ELF-1 (cell line): ENCODE data around the gene CCDC174.
"Not testable (repeated sequence)": the region's sequence is repeated elsewhere in the genome, so short reads cannot be mapped to it uniquely, and the experiment has no call there.

Source experiments
- DNase-seq: peaks from one replicate; pipeline ENCODE4 v3.0.0-alpha.2; 2016; ENCODE audit warnings: low read depth, low spot score

CCDC174 gene

GRCh38 chr3:14652360-14652907, 872 bp downstream of the CCDC174 start:
- DNase-seq = not testable (repeated sequence)

DNA sequence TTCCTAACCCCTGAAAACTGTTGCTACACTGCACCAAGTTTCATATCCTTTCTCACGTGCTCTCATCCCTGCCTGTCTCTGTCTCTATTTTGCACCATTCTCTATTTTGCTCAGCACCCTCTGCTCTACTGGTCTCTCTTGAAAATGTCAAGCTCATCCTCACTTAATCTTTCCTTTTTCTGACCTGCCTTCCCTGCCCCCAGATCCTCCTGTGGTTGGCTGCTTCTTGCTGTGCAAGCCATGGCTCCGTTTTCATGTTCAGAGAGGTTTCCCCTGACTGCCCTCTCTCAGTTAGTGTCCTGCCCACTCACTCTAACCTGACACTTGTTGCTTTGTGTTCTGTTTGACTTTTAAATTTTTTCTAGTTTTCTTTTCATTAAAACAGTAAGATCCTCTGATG, 6.0 kb downstream of the CCDC174 start:
- no peak for DNase-seq

- DNase-seq = peak; percentile 52
Observed at GRCh38 chr3:14658978-14659377, 7.4 kb downstream of the CCDC174 start.

DNA sequence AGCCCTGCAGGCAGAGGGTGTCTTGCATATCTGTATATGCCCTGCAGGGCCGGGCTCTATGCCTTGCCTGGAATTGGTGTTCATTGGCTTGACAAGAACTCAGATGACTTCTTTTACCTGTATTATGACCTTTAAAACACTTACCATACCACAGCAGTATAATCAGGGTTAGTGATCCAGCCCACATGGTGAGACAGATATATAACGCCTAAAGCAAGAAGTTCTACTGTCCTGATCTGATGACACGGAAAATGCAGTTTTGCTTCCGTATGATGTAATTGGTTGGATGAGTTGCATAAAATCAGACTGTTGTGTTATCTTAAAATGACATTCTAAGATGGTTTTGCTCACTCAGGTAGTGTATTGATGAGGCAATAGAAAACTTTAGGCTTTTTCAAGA, 9.4 kb downstream of the CCDC174 start:
- no peak for DNase-seq

DNA sequence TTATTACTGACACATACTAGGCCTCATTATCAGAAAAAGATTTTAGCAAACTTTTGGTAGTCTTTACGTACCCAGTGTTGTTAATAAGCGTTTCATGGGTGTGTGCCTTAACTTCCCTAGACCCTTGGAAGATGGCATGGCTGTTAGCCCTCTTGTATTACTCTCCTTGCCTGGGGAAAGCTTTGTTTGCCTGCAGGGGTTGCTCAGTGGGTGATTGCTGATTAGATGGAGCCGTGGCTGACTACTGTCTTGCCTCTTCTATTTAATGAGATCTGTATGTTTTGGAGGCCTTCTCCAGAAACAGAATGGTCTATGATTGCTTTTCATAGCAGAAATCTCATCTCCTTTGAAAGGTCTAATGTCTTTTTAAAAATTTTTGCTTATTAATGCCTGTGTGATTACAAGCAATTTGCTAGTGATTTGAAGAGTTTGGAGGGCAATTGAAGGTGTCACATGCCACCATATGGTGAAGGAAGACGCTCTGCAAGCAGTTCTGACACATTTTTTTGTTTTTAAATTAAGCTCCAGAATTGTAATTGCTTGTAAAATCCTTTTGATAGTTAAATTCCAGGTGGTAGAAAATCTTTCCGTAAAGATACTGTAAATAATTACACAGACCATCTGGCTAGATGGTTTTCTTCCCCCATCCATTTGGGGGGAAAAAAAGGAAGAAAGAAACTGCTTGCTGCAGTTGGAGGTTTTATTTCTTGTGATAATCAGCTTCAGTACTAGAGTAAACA, 12.0 kb downstream of the CCDC174 start:
- DNase-seq = no peak

DNA sequence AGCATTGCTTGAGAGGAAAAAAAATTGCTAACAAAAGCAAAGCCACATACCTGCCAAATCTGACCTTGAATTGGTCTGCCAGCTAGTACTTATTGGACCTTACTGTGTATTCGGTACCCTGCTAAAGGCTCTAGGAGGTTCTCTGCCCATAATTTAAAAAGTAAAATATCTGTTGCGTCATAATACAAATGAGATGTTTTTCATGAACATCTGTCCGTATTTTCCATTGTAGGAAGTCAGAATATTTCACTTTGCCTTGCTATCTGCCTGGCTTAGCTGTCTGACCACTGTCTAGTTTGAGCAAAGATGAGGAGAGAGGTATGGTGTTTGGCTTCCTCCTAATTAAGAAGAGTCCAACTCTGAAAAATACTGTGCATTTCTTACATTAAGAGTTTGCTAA, 12.6 kb downstream of the CCDC174 start:
- DNase-seq = no peak

DNA sequence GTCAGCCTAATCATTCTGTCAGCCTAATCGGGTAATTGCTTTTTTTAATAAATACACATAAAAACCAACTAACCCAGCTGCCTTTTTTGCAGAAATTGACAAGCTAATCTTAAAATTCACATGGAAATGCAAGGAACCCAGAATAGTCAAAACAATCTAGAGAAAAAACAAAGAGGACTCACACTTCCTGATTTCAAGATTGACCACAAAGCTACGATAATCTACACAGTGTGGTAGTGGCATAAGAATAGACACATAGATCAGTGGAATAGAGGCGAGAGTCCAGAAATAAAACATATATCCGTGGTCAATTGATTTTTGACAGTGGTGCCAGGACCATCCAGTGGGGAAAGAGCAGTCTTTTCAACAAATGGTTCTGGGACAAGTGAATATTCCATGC, 21.0 kb downstream of the CCDC174 start:
- no peak for DNase-seq

- DNase-seq = no peak
Observed at GRCh38 chr3:14674841-14675240, 23.3 kb downstream of the CCDC174 start, which contains the start of gene C3orf20. TSS of gene C3orf20 (plus strand) at chr3:14675141. CDS start at chr3:14682714, 7,573 bp downstream.

DNA sequence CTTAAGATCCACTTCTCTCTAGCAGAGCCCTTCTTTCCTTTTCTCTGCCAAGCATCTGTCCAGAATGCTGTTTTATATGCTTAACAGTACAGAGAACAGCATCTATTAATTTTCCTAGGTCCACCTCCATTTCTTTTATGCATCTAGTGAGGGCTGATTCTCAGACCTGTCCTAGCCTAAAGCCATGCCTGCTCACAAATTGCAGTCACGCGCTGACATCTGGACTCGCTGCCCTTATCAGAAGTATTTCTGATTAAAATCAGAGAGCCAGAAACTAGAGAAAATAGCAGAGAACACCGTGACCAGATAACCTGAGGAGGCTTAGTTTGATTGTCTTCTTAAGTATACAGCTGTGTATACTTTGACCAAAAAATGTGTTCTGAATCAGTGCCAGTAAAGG, 25.3 kb downstream of the CCDC174 start:
- no peak for DNase-seq

DNA sequence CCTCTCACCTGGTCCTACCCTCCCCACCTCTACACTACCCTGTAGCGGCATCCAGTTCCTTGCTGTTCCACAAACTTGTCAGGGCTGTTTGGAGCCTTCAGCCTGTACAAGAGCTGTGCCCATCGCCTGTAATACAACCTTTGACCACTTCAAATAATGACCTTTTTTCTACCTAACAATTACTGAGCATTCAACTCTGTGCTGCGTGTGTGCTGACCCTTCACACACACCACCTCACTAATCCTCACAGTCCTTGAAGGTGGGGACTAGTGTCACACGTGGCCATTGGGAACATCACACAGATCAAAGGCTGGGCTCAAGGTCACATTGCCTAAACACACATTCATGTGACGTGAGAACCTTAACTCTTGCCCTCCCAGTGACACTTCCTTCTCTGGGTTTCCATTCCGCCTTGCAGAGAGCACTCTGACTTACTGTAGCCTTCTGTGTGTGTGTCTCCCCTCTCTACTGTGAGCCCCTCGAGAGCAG, 26.5 kb downstream of the CCDC174 start:
- DNase-seq = no peak

GRCh38 chr3:14680115-14680514, 28.6 kb downstream of the CCDC174 start:
- DNase-seq = no peak

DNA sequence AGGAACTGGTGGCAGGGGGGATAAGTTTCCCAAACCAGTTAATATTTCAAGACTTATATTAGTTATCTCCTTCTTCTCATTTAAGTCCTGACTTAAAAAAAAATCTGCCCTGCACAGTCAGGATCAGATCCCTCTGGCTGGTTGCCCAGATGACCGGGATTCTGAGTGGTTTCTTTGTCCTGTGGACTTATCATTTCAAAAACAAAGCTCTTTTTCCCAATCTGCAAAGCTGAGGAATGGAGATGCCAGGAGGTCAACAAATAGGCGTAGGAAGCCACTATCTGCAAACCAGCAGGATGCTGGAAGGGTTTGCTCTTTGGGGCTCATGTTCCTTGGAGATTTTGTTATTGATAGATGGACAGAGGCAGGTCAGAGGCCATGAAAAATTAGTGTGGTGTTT, 29.2 kb downstream of the CCDC174 start:
- no peak for DNase-seq

GRCh38 chr3:14684447-14684846, 32.9 kb downstream of the CCDC174 start:
- DNase-seq = no peak

GRCh38 chr3:14685179-14685578, 33.6 kb downstream of the CCDC174 start:
- no peak for DNase-seq

- no peak for DNase-seq
Observed at GRCh38 chr3:14687360-14687759, 35.8 kb downstream of the CCDC174 start.

GRCh38 chr3:14688525-14688924, 37.0 kb downstream of the CCDC174 start:
- no peak for DNase-seq

DNA sequence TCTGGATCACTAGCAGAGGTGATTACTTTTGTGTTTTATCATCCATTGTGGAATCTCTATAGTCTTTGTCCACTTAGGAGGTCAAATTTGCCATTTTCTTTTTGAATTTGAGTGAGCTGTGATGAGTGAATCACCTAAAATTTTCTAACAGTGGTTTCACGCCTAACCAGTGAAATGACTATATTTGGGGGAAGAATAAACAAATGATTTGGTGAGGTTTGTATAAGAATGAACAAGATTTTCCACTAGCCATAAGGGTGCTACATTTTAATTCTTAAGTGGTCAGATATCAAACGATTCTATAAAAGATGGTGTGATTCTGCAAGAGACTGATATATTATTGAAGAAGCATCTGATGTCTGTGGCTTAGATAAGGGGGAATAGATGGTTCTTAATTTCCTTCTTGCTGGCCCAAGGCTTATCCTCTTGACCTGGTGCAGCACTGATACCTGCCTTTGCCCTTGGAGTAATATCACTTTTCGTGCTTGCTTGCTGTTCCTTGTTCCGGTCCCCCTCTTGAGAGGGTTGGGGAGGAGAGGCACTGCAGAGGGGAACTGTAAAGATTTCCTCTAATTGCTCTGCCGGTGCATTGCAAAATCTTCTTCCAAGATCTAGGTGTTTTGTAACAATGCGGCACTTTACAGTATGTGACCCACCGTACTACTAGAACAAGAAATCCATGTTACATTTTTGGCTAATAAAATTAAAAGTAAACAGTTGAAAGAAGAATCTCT, 37.9 kb downstream of the CCDC174 start:
- no peak for DNase-seq

- DNase-seq = no peak
Observed at GRCh38 chr3:14691239-14691638, 39.7 kb downstream of the CCDC174 start.

- DNase-seq = no peak
Observed at GRCh38 chr3:14691719-14692118, 40.2 kb downstream of the CCDC174 start.

DNA sequence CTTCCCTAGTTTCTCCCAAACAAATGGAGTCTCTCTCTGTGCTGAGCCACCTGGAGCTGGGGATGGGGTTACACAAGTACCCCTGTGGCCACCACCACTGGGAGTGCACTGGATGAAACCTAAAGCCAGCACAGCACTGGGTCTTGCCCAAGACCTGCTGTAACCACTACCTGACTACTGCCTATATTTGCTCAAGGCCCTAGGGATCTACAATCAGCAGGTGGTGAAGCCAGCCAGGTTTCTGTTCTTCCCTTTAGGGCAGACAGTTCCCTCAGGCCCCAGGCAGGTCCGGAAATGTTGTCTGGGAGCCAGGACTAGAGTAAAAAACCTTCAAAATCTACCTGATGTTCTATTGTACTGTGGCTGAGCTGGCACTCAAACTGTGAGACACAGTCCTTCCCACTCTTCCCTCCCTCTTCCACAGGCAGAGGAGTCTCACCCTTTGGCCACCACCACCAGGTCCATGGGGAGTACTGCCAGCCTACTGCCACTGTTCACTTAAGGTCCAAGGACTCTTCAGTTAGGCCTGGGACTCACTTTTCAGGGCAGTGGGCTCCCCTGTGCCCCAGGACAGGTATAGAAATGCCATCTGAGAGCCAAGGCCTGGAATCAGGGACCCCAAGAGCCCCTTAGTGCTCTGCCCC, 47.2 kb downstream of the CCDC174 start:
- DNase-seq = no peak

DNA sequence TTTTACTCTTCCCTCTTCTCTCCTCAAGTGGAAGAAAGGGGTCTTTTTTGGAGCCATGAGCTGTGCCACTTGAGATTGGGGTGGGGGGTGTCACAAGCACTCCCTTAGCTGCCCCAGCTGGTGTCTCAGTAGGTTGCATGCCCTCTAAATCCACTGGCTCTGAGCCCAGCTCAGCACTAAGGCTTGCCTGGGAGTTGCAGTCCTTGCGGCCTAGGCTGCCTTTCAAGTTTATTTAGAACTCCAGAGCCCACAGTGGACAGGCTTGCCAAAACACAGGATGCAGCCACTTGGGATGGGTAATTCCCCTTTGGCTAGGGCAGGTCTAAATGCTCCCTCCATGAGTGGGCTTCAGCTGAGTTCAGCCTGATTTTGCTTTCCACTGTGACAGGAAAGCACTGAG, 48.1 kb downstream of the CCDC174 start:
- no peak for DNase-seq

DNA sequence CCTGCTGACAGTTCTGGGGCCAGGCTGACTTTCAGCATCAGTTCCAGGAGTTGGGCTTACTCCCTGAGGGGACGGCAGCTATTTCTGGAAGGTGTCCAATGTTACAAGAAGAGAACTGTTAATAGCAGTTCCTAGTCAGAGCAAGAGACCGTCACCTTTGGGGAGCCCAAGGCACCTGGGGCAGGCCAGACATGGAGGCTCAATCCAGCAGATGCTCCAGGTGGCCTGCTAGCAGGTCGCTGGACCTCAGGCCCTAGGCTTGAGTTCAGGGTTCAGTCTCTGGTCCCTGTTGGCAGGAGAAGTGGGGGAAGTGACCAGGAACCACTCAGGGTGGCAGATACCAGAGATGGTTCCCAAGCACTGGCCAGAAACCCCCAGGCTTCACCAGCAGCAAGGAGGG, 49.3 kb downstream of the CCDC174 start:
- no peak for DNase-seq
